ENCODE measurements around the gene POLR1H. TPM values are rescaled to one million over a fixed set of nuclear protein-coding genes. Genes with fewer than 3 reads are reported as not detected.
A peak's percentile ranks its signal among the peaks of the same experiment; 100 is the strongest.
"Not testable (repeated sequence)": the region's sequence is repeated elsewhere in the genome, so short reads cannot be mapped to it uniquely, and the experiment has no call there.

Gene POLR1H, protein sequence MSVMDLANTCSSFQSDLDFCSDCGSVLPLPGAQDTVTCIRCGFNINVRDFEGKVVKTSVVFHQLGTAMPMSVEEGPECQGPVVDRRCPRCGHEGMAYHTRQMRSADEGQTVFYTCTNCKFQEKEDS
- total RNA-seq = 30.3 and 31.7 TPM in 2 replicates

DNA sequence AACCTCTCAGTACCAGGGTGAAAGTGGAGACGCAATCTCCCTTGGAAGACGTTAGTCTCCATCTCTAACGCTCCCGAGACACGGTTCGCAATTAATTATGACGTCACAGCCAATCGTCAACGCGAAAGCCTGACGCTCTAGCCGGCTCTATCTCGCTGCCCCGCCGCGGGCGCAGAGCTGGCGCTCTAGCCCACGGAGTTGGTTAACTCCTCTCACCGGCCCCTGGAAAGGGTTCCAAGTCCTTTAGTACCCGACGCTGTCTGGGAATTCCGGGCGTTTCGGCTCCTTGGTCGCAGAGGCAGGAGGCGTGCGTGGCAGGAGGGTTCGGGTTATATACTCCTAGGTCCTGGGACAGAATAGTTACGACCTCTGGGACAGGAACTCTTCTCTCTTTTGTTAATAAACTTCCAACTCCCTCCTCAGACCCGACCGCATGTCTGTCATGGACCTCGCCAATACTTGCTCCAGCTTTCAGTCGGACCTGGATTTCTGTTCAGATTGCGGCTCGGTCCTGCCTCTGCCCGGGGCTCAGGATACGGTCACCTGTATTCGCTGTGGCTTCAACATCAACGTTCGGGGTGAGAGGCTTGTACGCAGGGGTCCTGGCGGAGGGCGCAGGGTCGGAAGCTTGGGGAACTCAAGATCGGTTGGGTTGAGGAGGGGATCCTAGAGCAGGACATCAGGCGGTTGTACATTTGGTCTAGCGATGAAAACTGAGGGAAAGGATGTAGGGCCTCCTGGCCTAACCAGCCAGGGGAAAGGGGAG, at the start of gene POLR1H:
Gene POLR1H, plus strand, starts transcription at position 174 of the 766 bp plus-strand sequence. Its CDS starts 260 bp downstream, at position 434.
- peak within 1 kb of the TSS; percentile 83 for H3K4me3 ChIP-seq (ENCODE audit: low read depth, low read length)
- DNase-seq (ENCODE audit: low read depth) = peak; percentile 73
- TF ChIP-seq, protein P1, sequence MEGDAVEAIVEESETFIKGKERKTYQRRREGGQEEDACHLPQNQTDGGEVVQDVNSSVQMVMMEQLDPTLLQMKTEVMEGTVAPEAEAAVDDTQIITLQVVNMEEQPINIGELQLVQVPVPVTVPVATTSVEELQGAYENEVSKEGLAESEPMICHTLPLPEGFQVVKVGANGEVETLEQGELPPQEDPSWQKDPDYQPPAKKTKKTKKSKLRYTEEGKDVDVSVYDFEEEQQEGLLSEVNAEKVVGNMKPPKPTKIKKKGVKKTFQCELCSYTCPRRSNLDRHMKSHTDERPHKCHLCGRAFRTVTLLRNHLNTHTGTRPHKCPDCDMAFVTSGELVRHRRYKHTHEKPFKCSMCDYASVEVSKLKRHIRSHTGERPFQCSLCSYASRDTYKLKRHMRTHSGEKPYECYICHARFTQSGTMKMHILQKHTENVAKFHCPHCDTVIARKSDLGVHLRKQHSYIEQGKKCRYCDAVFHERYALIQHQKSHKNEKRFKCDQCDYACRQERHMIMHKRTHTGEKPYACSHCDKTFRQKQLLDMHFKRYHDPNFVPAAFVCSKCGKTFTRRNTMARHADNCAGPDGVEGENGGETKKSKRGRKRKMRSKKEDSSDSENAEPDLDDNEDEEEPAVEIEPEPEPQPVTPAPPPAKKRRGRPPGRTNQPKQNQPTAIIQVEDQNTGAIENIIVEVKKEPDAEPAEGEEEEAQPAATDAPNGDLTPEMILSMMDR (conservative IDR thresholded peaks at IDR 0.05; ENCODE audit: low read depth, low read length) = no peak

DNA sequence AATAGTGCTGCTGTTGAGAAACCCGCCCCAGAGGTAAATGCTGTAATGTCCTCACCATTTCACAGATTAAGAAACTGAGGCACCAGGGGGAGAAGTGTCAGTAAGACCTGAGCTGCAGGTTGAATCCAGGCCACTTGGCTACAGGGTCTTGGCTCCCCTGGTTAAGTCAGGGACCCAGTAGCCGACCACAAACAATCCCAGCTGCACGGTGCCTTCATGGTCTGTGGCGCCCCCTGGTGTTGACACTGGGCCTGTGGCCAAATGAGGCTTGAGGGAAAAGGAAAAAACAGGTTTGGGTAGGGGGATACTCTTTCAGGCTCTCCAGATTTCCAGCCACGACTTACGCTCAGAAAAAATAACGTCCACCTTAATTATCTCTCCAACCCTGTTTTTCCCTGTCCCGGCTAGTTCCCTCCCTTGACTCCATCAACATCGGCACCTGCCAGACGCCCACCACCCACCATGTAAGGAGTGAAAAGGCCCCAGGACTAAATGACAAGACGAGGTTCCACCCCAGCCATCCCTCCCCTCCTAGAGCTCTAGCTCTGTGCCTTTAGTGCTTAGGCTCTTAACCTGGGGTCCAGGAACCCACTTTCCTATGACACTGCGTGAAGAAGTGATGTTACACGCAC, 47.7 kb upstream of the POLR1H start:
- TF ChIP-seq, protein P1 (conservative IDR thresholded peaks at IDR 0.05; ENCODE audit: low read depth, low read length) = peak; percentile 85
- H3K4me3 ChIP-seq (ENCODE audit: low read depth, low read length) = no peak overlapping the region
- no peak for DNase-seq (ENCODE audit: low read depth)

DNA sequence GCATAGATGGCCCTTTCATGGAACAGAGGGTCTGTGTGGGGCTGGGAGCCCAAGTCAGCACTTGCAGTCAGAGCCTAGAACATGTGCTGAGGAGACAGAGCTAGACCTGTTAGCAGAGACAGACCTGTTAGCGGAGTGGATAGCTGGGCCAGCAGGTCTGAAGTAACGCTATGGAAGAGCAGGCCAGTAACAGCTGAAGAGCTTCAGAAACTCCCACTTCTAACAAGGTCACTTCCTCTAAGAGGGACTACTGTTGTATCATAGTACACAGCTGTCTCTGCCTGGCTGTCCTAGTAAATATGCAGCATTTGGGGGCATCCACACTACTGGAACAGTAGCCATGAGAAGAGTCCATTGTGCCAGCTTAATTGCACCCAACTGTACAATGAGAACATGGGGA, 41.2 kb upstream of the POLR1H start:
- TF ChIP-seq, protein P1 (conservative IDR thresholded peaks at IDR 0.05; ENCODE audit: low read depth, low read length) = no peak
- no peak overlapping the region for H3K4me3 ChIP-seq (ENCODE audit: low read depth, low read length)
- no peak for DNase-seq (ENCODE audit: low read depth)

DNA sequence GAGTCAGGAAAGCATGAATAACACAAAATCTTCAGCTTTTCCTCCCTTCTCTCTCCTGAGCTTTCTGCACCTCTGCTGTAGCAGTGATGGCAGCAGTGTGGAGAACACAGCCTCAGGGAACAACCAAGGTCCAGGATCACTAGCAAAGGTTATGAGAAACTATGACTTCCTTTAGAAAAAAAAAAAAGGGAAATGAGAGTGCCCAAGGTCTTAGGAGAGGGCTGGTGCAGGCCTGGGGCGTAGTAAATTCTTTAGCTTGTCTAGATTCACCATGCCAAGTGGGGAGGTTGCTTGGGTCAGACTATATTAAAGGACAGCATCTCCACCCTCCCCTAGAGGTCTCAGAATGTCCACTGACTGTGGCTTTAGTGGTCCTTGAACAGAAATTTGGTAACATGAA, 40.4 kb upstream of the POLR1H start:
- TF ChIP-seq, protein P1 (conservative IDR thresholded peaks at IDR 0.05; ENCODE audit: low read depth, low read length) = no peak
- no peak overlapping the region for H3K4me3 ChIP-seq (ENCODE audit: low read depth, low read length)
- no peak for DNase-seq (ENCODE audit: low read depth)

DNA sequence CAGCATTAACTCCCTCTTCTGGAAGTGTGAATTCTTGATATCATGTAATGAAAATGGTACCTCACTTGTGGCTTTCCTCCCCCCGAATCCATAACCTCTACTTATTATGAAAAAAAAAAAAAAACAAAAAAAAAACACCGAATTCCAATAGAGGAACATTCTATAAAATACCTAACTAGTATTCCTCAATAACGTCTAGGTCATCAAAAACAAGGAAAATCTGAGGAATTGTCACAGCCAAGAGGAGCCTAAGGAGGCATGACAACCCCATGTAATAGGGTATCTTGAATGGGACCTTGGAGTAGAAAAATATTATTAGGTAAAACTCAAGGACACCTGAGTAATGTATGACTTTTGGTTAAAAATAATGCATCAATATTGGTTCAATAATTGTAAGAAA, 38.9 kb upstream of the POLR1H start:
- DNase-seq (ENCODE audit: low read depth) = no peak
- TF ChIP-seq, protein P1 (conservative IDR thresholded peaks at IDR 0.05; ENCODE audit: low read depth, low read length) = no peak
- H3K4me3 ChIP-seq (ENCODE audit: low read depth, low read length) = no peak overlapping the region

DNA sequence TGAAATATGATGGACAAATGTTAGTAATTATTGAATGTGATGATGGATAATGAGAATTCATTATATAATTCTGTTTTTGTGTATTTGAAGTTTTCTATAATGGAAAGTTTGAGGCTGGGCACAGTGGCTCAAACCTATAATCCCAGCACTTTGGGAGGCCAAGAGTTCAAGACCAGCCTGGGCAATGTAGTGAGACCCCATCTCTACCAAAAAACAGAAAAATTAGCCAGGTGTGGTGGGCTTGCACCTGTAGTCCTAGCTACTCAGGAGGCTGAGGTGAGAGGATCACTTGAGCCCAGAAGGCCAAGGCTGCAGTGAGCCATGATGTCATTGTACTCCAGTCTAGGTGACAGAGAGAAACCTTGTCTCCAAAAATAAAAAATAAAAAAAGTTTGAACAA, 38.4 kb upstream of the POLR1H start:
- not testable (repeated sequence) for DNase-seq (ENCODE audit: low read depth); H3K4me3 ChIP-seq (ENCODE audit: low read depth, low read length)

DNA sequence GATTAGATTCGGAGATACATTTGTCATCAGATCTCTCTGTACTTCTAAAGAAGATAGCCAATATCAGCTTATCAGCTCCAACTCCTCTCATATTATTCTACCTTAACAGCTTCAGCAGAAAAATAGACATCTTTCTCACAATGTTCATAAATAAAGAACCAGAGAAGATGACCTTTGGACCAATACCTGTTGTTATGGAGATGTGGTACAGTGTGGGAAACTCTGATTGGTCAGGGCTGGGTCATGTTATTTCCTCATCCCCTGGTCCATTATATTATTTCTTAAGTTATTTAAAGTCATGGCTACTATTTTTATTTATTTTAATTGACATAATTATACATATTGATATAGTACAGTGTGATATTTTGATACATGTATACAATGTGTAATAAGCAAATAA, 35.9 kb upstream of the POLR1H start:
- TF ChIP-seq, protein P1 (conservative IDR thresholded peaks at IDR 0.05; ENCODE audit: low read depth, low read length) = no peak
- DNase-seq (ENCODE audit: low read depth) = no peak
- H3K4me3 ChIP-seq (ENCODE audit: low read depth, low read length) = no peak overlapping the region

Measured in epithelial cell of proximal tubule (primary cell).